Adrenal gland (tissue), 12 donors: ENCODE results near the gene RAET1E. TPM values are rescaled to one million over a fixed set of nuclear protein-coding genes. Genes with fewer than 3 reads are reported as not detected.
"Not testable (repeated sequence)": the region's sequence is repeated elsewhere in the genome, so short reads cannot be mapped to it uniquely, and the experiment has no call there.

ENCODE experiments used
- DNase-seq, 7 donors: peaks; one replicate each; pipeline ENCODE4 v3.0.0-alpha.2; 2019 to 2020
- H3K27ac ChIP-seq, 5 donors: fragments of 200-600 bp; sonication (generic) in 4 of 5; 1 replicate in 3 of 5; 2 replicates in 2 of 5; pipeline versions ENCODE4 v1.5.1 to v1.8.0; 2016 to 2020; ENCODE audit warnings: mild to moderate bottlenecking in 1 of 5
- H3K27me3 ChIP-seq: fragments of 200-600 bp; 2 replicates; pipeline ENCODE4 v1.8.0; 2021
- H3K36me3 ChIP-seq, 2 donors: fragments of 200-600 bp; replicated peaks in 1 of 2; 1 replicate in 1 of 2; 2 replicates in 1 of 2; pipeline versions ENCODE4 v1.5.1 to v1.8.0; 2018 to 2022
- H3K4me1 ChIP-seq, 2 donors: fragments of 200-600 bp; replicated peaks in 1 of 2; 1 replicate in 1 of 2; 2 replicates in 1 of 2; pipeline versions ENCODE4 v1.5.1 to v1.8.0; 2018 to 2021
- H3K4me3 ChIP-seq, 4 donors: fragments of 200-600 bp; sonication (generic) in 3 of 4; one replicate each; pipeline ENCODE4 v1.5.1; 2016 to 2018
- H3K9me3 ChIP-seq, 3 donors: fragments of 200-600 bp; sonication (generic) in 1 of 3; replicated peaks in 1 of 3; 1 replicate in 2 of 3; 2 replicates in 1 of 3; pipeline versions ENCODE4 v1.5.1 to v1.8.0; 2016 to 2021
- CTCF ChIP-seq, 6 experiments: fragments of 450-650 bp in 4 of 6; fragments of 200-600 bp in 2 of 6; sonication (generic) in 1 of 6; IDR thresholded peaks; 1 replicate in 5 of 6; 2 replicates in 1 of 6; pipeline versions ENCODE4 v1.5.1 to v1.8.0; 2016 to 2021; ENCODE audit warnings: antibody characterized with exemption in 6 of 6, mild to moderate bottlenecking in 2 of 6, moderate library complexity in 1 of 6
- POLR2A ChIP-seq, 2 donors: fragments of 450-650 bp; IDR thresholded peaks; one replicate each; pipeline ENCODE4 v1.6.1; 2017; ENCODE audit warnings: antibody characterized with exemption in 2 of 2, mild to moderate bottlenecking in 2 of 2, moderate library complexity in 1 of 2
- WGBS, 4 donors: extraction: QIAGEN DNeasy Blood & Tissue Kit in 2 of 4; methylation state at CpG; one replicate each; pipeline versions ENCODE4 v1.1.5 to v1.1.7; 2013 to 2017; 5-methylcytosine and 5-hydroxymethylcytosine counted together
- intact Hi-C, 2 donors: fragments of 100-400 bp; cut with DNase I; formaldehyde crosslinking; loops; one replicate each; pipeline versions ENCODE4 v1.14.1 to v1.15.0; 2022 to 2023
- polyA plus RNA-seq, 3 donors: library from polyadenylated mRNA; stranded (reverse); fragments of 200-250 nt in 2 of 3; fragments of 350-450 nt in 1 of 3; fragmentation: Illumina TruSeq in 1 of 3; extraction: RNeasy Lipid Tissue Mini Kit (QIAGEN cat#74804) in 1 of 3; gene quantifications; one replicate each; pipeline ENCODE4 v1.2.3, GENCODE V29; 2013 to 2014
- total RNA-seq, 9 donors: library from RNA; depleted of rRNA in 4 of 9; stranded (reverse); fragments of >200 nt in 4 of 9; fragments of 120-200 nt in 1 of 9; fragmentation: NEBNext Ultra II Directional in 1 of 9; extraction: Animal tissue kit (Norgen Biotek cat#: 25700) in 1 of 9; gene quantifications; one replicate each; pipeline versions ENCODE4 v1.1.0 to v1.2.4, GENCODE V29; 2013 to 2023
- donor health status: healthy with polysubstance abuse.
- donor health status: Bipolar disorder and iron deficiency.
- donor health status: DM: yes; HTN: yes; CAD: no.
- donor health status: DM: no; HTN: no; CAD: no.
- donor health status: DM: no; HTN: no; CAD: no.
- donor health status: DM: yes; HTN: yes; CAD: no.

The RAET1E gene
- total and polyA plus RNA-seq, 12 donors, result 0.17 to 9.2 (median 1.1) TPM; not detected in 1

GRCh38 chr6:149896491-149896890 lies 1.4 kb downstream of the RAET1E start:
- H3K27ac ChIP-seq, result peak overlapping the region; percentile 19 to 89 (median 87)
- peak overlapping the region in 1 of 4 donors; percentile 35 for H3K4me3 ChIP-seq
- TF ChIP-seq POLR2A (IDR thresholded peaks at IDR 0.05) (no peak), CTCF (IDR thresholded peaks at IDR 0.05) (no peak)
- H3K4me1 ChIP-seq, result peaks cover 31 to 36% of the 10 kb centered on the region in 2 donors
- intact Hi-C loops, result no loop called here
- no peaks in the 10 kb centered on the region for H3K9me3 ChIP-seq
- no peaks in the 10 kb centered on the region for H3K27me3 ChIP-seq
- no peaks in the 10 kb centered on the region for H3K36me3 ChIP-seq
- DNase-seq, result peak in 1 of 7 donors; percentile 47
- WGBS, 4 donors, result 81 to 94% (median 89%) methylated on average over 3 of the region's 3 CpGs

- no peaks in the 10 kb centered on the region for H3K9me3 ChIP-seq
- WGBS, 4 donors, result 26 to 44% (median 41%) methylated on average over 5 of the region's 5 CpGs
- intact Hi-C loops, result no loop called here
- TF ChIP-seq CTCF (IDR thresholded peaks at IDR 0.05) (no peak), POLR2A (IDR thresholded peaks at IDR 0.05) (no peak)
- H3K27ac ChIP-seq, result peak overlapping the region; percentile 3 to 88 (median 84)
- H3K4me3 ChIP-seq, result no peak overlapping the region
- peaks cover 31 to 36% of the 10 kb centered on the region in 2 donors for H3K4me1 ChIP-seq
- peak; percentile 63 to 90 (median 75) for DNase-seq
- no peaks in the 10 kb centered on the region for H3K36me3 ChIP-seq
- H3K27me3 ChIP-seq, result no peaks in the 10 kb centered on the region
Observed at GRCh38 chr6:149895833-149896271, 2.1 kb downstream of the RAET1E start.

- Histone ChIP-seq H3K27ac (peak overlapping the region; percentile 3 to 88 (median 84)), H3K4me1 (peaks cover 31 to 36% of the 10 kb centered on the region in 2 donors), H3K27me3 (no peaks in the 10 kb centered on the region), H3K9me3 (no peaks in the 10 kb centered on the region), H3K36me3 (no peaks in the 10 kb centered on the region), H3K4me3 (no peak overlapping the region)
- intact Hi-C loops, result no loop called here
- WGBS, 4 donors, result 25 to 39% (median 33%) methylated on average over 3 to 7 of the region's 7 CpGs
- DNase-seq, result peak in 6 of 7 donors; percentile 61 to 83 (median 73)
- TF ChIP-seq POLR2A (IDR thresholded peaks at IDR 0.05) (peak in 1 of 2 donors; percentile 36), CTCF (IDR thresholded peaks at IDR 0.05) (no peak)
Observed at GRCh38 chr6:149895048-149895590, 2.8 kb downstream of the RAET1E start.

GRCh38 chr6:149891864-149892263 lies 6.0 kb downstream of the RAET1E start:
- intact Hi-C loops, H3K27me3 ChIP-seq: not testable (repeated sequence)

GRCh38 chr6:149891259-149891658 lies 6.7 kb downstream of the RAET1E start:
- intact Hi-C loops, result no loop called here
- 87 to 94% (median 92%) methylated on average over 3 of the region's 3 CpGs for WGBS, 4 donors

More at GRCh38 chr6:149891864-149892263, 6.0 kb downstream of the RAET1E start:
- not testable (repeated sequence) for H3K36me3 ChIP-seq, H3K4me3 ChIP-seq, H3K9me3 ChIP-seq, H3K27ac ChIP-seq, DNase-seq
- peaks cover 23 to 34% of the 10 kb centered on the region in 2 donors for H3K4me1 ChIP-seq
- 75 to 84% (median 81%) methylated on average over 6 of the region's 6 CpGs for WGBS, 4 donors

More at GRCh38 chr6:149891259-149891658, 6.7 kb downstream of the RAET1E start:
- H3K9me3 ChIP-seq, result no peaks in the 10 kb centered on the region
- no peaks in the 10 kb centered on the region for H3K36me3 ChIP-seq
- peaks cover 16 to 28% of the 10 kb centered on the region in 2 donors for H3K4me1 ChIP-seq
- H3K4me3 ChIP-seq, result no peak overlapping the region
- TF ChIP-seq CTCF (IDR thresholded peaks at IDR 0.05), result no peak
- TF ChIP-seq POLR2A (IDR thresholded peaks at IDR 0.05), result no peak
- no peaks in the 10 kb centered on the region for H3K27me3 ChIP-seq
- no peak overlapping the region for H3K27ac ChIP-seq
- no peak for DNase-seq
